ENCODE measurements around the gene DKK2.

DKK2 gene, protein sequence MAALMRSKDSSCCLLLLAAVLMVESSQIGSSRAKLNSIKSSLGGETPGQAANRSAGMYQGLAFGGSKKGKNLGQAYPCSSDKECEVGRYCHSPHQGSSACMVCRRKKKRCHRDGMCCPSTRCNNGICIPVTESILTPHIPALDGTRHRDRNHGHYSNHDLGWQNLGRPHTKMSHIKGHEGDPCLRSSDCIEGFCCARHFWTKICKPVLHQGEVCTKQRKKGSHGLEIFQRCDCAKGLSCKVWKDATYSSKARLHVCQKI

DNA sequence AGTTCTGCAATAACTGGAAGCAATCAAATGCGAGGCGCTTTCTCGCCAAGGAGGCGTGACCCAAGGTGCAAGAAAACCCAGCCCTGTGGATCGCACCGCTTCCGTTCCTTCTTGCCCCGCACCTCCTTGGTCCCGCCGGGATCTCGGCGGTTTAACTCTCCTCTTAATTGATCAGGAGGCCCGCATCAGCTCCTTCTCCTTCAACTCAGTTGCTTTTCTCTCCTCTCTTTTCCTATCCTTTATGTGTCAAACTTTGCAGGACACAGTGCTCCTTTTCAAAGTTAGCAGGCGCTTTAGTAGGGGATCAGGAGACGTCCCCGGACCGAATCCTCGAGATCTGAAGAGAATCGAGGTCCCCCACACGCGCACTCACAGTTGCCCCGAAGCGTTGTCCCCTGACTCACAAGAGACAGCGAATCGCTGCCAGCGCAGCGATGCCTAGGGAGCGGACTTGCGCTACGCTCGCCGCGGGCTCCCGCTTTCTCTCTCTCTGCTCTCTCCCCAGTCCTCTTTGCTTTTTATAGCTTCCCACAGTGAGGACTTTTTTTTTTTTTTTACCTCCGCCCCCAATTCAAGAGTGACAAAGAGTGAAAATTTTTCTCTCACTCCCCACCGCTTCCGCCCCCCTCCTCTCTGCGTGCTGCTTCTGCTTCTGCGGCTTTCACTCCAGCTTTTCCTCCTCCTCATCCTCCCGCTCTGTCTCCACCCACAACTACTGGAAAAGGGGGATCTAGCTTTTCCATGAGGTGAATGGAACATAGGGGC lies at the start of gene DKK2:
TSS of gene DKK2 (minus strand) at position 495 of the 765 bp plus-strand sequence. CDS start 722 bp downstream, outside the sequence.
- no peak for DNase-seq (ENCODE audit: low read depth)

DNA sequence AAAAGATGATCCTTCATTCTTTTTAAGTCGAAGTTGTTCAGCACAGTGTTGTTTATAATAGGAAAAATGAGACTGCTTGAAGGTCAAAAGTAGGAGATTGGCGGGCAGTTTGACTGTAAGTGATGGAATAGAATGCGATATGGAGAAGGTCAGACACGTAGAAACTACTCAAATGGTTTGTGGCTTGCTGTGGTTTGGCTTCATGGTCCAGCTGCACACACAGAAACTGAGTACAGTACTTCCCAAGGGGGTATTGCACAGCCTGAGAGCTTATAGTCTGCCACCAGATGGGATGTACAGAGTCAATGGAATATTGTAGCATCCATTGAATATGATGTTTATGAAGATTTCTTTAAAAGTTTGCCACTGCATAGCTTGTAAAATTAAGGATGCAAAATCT lies 41.1 kb upstream of the DKK2 start:
- DNase-seq (ENCODE audit: low read depth): no peak

DNA sequence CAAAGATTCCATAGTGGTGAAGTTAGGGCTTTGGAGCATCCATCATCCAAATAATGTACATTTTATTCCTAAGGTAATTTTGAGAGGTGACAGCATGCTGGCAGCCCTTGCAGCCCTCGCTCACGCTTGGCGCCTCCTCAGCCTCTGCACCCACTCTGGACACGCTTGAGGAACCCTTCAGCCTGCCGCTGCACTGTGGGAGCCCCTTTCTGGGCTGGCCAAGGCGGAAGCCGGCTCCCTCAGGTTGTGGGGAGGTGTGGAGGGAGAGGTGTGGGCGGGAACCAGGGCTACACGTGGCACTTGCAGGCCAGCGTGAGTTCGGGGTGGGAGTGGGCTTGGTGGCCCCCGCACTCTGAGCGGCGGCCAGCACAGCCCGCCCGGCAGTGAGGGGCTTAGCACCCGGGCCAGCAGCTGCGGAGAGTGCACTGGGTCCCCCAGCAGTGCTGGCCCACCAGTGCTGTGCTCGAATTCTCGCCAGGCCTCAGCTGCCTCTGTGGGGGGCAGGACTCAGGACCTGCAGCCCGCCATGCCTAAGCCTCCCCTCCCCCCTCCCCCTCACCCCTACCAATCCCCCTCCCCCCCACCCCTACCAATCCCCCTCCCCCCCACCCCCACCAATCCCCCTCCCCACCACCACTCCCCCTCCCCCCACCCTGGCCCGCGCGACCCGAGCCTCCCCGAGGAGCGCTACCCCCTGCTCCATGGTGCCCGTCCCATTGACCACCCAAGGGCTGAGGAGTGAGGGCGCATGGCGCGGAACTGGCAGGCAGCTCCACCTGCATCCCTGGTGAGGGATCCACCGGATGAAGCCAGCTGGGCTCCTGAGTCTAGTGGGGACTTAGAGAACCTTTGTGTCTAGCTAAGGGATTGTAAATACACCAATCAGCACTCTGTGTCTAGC lies 37.0 kb upstream of the DKK2 start:
- no peak for DNase-seq (ENCODE audit: low read depth)

DNA sequence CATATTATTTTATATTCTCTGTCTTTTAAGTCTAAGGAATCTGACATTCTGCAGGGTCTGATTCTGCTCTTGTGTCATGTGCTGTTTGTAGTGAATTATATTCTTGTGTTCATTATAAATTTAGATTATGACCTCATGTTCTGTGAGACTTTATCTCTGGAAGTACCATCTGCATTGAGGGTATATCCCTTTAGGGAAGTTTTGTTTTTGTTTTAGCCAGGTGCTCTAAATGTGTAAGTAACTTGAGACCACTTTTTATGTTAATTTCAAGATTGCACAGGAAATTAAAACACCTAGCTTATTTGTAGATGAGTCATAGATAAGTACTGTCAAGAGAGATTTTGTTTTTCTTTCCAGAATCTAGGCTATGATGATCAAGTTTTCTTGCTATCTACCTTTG lies 35.0 kb upstream of the DKK2 start:
- DNase-seq (ENCODE audit: low read depth): no peak

DNA sequence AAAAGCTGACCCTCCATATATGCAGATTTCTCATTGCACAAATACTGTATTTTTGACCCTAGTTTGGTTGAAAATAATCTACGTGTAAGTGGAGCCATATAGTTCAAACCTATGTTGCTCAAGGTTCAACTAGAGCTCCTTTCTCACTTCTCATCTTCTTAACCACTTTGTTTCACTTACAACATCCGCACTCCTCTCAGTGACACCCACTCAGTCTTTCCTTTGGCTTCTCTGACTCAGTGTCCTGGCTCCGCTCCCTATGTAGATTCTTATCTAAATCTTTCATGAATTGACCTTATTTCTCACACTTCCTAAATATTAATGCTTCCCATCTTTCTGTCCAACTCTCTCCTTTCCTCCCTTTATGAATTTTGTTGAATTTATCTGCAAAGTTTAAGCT lies 32.9 kb upstream of the DKK2 start:
- DNase-seq (ENCODE audit: low read depth): no peak

DNA sequence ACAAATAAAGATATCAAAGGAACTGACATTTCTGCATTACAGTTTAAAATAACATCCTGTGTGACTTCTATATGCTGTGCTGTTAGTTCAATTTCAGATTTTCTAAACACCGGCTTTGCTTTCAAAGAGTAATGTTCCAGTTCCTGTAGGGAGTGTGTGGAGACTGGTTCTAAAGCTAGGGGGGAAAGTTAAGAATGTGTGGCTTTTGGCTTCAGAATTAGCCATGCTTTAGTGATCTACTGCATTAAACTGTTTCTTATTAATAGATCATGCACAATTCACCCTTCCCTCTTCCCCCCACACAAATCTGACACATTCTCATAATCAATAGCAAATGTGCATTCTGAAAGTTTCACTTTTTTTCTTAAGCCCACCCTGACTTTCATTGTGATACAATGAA lies 32.0 kb upstream of the DKK2 start:
- DNase-seq (ENCODE audit: low read depth): no peak

DNA sequence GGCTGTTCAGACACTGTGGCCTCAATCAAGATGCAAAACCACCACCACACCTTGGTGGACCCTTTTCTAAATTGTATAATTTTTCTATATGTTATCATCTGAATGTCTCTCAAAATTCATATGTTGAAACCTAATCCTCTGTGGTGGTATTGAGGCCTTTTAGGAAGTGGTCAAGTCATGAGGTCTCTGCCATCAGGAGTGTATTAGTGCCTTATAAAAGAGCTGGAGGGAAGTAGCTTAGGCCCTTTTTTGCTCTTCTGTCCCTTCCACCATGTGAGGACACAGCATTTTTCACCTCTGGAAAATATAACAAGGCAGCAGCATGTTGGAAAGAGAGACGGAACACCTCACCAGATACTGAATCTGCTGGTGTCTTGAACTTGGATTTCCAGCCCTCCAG lies 30.5 kb upstream of the DKK2 start:
- DNase-seq (ENCODE audit: low read depth): no peak

DNA sequence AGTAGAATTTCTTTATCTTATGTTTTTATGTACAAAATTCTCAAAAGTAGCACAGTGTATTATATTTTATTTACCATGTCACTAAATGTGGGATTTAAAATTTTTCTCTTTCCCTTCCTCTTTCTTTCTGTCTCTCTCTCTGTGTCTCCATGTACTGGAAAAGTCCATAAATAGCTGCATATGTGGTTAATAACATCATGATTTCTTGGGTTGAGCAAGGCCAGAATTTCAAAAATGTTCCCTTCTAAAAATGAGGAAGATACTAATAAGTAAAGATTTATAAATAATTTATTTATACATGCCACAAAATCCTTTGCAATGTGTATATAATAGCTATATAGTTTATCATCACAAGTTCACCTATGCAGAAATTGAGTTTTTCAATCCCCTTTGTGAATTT lies 29.1 kb upstream of the DKK2 start:
- no peak for DNase-seq (ENCODE audit: low read depth)

DNA sequence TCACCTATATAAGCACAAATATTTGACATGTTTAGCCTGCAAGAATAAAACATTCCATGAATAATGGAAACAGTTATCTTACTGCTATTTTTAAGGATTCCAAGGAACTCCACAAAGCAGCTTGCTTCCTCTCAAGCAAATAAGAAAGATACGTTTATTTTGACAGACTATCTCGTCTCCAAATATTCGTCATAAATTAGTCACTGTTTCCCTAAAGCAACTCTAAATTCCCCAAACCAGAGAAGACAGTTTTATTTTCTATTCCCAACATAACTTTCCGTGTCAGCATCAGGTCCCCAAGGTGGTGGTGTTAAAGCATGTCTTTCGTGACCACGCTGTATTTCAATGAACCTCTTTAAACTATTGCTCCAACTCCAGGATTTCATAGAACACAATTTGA lies 24.3 kb upstream of the DKK2 start:
- no peak for DNase-seq (ENCODE audit: low read depth)

DNA sequence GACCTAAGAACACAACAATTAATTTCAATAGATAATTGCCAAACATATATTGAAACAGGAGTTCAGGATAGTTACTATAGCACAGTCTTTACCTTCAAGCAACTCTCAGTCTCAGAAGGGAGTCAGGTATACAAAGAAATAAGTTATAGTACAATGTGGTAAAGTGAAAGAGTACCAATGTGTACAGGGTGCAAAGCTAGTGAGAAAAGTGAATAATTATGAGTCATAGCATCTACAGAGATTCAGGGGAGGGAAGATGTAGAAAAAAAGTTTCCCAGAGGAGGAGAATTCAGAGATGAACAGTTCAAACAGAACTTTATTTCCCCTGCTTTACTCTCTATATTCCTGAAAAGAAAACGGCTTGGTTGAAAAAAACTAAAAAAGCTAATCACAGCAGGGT lies 22.7 kb upstream of the DKK2 start:
- no peak for DNase-seq (ENCODE audit: low read depth)

DNA sequence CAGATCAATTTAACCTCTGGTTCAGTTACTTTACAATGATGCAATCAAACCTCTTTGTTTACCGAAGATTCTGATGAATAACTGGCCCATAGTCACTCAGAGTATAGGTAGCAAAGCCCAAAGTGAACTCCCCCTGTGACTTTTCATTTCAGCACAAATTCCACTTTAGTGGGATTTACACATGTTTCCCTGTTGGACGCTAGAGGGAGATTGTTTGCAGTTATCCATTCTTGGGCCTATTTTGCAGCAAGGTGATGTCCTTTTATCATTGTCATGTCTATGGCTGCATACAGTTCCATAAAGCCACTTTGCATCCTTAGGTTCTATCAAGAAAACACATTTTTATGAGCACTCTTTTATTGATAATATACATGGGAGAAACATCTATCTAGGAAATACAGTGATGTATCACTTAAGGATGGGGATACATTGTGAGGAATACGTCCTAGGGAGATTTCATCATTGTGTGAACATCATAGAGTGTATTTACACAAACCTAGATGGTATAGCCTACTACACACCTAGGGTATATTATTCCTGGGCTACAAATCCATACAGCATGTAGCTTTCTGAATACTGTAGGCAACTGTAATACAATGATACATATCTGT lies 14.5 kb upstream of the DKK2 start:
- DNase-seq (ENCODE audit: low read depth): no peak

DNA sequence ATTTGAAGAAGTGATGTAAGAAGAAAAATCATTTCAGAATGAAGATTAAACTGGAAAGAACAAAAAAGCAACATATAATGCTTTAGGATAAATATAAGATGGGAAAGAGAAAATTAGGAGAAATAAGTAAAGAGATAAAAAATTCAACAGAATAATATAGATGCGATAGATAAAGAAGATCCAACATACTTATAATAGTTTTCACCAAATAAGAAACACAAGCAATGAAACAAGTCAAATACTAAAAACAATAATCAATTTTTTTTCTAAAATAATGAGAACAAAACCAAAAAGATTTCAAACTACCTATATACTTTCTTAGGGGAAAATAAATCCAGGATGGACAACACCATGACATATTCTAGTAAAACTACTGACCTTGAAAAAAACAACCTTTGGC lies 10.1 kb upstream of the DKK2 start:
- no peak for DNase-seq (ENCODE audit: low read depth)

DNA sequence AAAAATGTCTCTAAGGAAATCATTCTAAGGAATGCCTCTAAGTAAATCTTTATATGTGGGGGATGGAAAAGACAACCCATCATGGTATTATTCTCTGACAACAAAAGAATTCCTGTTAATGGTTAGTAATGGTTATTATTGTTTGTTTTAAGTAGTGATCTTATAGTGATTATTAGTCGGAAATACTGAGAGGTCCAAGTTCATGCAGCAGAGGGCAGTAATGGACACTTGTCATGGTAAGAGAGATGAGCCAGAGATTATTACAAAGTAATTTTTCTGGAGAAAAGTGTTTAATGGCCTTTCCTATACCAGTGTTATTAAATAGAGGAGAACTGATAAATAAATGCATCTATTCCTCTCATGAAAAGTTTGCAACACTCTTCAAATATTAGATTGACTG lies 8.1 kb upstream of the DKK2 start:
- DNase-seq (ENCODE audit: low read depth): no peak

DNA sequence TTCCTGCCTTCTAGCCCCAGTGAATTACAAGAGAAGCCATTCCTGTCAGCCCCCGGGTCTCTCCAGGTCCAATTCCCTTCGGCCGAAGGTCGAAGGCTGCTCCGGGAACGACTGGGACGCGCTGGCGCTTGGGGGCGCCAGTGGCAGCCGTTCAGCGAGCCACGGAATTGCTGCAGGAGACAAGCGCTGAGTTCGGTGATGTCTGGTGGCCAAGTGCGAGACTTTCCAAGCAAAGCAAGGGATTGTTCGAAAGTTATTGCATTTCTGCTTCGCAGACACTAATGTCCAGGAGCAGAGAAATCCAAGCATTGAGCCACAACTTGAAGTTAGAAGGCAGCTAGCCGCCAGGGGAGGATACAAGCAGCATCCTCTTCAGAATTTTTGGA lies 1.1 kb upstream of the DKK2 start:
- no peak for DNase-seq (ENCODE audit: low read depth)

DNA sequence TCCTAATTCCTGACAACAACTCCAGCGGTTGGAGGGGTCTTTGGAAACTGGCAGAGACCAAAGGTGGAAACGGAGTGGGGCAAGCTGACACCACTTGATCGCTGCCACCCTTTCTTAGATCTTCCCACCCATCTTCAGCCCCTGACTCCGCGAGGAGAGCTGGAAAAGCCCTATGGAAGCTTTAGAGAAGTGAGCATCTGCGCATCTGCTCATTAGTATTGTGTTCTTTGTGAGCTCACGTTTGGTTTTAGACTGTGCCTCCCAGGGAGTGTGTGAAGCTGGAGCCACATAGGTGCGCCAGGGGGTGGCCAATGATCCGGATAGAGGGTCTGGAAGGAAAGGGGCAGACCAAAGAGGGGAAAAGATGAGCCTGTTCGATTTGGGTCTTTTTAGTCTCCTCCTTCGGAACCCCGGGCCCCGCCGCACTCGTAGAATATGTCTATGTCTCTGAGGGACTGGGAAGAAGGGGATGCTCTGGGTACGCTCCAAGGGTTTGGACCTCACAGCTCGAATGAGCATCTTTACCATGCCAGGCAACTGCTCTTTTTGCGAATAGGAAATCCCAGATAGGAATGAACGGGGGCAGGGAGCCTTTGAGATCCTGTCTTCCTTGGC lies 578 bp upstream of the DKK2 start:
- DNase-seq (ENCODE audit: low read depth): no peak

DNA sequence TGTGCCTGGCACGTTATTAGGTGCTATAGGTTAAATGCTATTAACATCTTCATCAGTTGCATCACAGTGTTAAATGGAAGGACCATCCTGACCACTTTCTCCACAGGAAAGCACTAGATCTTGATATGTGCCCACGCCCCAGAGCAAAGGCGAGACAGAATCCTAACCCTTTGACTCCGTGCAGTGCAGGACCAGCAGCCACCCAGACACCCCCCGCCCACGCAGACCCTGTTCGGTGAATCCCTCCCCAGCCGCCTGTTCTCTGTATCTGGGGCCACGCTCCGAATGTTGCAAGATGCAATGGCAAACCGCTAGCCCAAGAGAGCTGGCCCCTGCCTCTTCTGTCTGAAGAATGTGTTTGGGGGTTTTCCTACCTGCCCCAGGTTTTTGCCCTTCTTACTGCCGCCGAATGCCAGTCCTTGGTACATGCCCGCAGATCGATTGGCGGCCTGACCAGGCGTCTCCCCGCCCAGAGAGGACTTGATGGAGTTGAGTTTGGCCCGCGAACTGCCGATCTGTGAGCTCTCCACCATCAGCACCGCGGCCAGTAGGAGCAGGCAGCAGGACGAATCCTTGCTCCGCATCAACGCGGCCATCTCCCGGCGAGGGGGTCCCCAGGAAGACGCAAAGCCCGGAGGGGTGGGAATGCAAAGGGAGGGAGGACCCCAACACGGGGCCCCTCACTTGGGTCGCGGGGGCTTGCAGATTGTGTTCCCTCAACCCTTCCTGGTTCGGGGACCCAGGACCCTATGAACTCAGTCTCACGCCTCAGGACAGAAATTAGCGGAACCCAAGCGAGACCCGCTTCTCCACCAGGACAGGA lies 906 bp downstream of the DKK2 start:
- DNase-seq (ENCODE audit: low read depth): no peak

DNA sequence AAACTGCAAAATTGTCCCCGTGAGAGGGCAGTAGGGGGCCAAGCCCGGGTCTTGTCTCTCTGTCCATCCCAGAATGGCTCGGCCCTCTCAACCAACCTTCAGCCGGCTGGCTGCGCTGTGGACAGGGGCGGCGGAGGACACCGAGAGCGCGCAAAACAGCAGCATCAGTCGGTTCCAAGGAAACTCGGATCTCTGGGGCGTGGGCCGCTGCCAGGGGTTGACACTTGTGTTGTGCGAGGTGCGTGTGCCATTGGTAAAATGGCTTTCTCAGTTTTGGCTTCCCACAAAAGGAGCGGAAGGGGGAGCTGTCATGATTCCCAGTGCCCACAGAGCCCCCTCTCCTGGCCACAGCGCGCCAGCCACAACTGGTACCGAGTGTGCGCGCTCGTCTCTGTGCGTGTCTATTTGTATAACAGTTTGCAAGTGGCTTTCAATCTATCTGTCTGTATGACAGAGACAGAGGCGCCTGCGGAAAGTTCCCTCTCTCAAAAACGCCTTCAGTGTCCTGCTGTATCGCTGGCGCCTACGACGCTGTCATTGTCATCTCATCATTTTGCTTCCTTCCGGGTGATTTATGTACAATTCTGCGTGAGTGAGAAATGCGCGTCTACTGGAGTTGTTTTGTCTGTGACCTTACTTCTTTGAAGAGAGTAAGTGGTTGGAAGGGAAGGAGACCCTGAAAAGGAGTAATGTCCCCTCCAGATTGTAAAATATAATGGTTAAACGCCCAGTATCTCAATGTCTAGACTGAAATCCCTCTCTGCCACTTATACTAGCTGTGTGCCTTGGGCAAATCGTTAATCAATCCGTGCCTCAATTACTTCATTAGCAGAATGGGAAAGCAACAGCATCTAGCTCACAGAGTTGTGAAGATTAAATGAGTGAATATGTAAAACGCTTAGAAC lies 1.8 kb downstream of the DKK2 start:
- no peak for DNase-seq (ENCODE audit: low read depth)

DNA sequence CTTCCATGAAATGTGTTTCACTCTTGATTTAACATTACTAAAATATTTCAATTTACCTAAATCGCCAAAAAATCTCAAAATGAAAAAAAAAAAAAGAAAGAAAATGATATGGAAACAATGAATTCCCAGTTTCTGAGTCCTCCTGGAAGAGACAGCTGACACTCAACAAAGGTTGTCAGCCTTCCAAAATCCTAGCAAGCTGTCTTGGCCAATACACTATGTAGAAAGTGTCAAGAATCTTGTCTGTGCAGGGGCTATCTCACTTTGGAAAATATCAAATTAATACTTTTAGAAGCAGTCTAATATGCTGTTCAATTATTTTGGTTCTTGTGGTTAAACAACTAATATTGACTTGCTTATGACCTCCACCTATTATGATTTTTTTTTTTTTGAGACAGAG lies 8.7 kb downstream of the DKK2 start:
- no peak for DNase-seq (ENCODE audit: low read depth)

DNA sequence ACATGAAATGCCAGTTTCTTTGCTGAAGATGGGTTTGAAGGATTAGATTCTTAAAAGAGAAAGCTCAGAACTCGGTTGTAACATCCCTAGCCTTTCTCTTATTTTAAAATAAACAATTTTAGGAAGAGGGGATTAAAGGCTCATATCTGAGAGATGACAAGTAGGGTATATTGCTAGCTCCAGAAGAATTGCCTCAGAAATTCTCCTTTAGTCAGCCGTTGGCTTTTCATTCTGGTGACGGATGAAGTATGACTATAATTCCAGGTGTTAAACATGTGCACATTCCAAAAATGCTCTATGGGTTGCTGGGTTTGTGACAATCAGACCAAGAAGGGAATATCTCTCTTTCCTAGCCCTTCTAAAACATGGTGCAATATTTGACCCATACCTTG lies 17.8 kb downstream of the DKK2 start:
- no peak for DNase-seq (ENCODE audit: low read depth)
